Measurements from ENCODE around the gene EXOG. TPM values are rescaled to one million over a fixed set of nuclear protein-coding genes. Genes with fewer than 3 reads are reported as not detected.

The EXOG gene
- total RNA-seq, 2 donors from 2014 or later, result 6.4 to 12.4 TPM

DNA sequence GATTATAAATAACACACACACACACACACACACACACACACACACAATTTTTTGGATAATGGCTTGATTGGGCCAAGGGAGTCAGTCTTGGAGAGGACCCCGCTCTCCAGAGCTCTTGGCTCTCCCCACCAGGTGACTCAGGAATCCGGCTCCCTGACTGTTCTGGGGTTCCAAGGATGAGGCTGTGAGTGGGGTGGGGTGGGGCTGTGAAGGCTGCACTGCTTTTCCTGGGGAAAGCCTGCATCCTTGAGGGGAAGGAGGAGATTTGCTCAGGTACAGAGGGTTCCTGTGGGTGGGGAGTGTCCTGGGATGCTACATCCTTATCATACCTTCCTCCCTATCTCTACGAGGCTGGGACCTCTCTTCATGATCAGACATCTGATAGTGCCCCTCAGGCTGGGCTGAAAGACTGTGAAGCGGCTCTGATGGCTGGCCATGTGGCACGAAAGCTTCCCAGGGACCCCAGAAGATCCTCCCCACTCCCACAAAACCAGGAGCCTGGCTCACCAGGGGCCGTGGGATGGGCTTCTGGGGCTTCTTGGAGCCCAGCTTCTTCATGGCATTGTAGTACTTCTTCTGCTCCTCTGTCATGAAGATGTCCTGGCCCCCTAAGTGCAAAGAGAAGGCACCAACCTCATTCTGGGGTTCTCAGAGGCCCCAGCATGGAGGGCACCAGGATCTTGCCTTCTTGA lies 59.2 kb downstream of the EXOG start:
- 88% methylated on average over 6 of the region's 6 CpGs for WGBS
- TF ChIP-seq POLR2AphosphoS5 (IDR thresholded peaks at IDR 0.05), result no peak
- TF ChIP-seq, protein P1, sequence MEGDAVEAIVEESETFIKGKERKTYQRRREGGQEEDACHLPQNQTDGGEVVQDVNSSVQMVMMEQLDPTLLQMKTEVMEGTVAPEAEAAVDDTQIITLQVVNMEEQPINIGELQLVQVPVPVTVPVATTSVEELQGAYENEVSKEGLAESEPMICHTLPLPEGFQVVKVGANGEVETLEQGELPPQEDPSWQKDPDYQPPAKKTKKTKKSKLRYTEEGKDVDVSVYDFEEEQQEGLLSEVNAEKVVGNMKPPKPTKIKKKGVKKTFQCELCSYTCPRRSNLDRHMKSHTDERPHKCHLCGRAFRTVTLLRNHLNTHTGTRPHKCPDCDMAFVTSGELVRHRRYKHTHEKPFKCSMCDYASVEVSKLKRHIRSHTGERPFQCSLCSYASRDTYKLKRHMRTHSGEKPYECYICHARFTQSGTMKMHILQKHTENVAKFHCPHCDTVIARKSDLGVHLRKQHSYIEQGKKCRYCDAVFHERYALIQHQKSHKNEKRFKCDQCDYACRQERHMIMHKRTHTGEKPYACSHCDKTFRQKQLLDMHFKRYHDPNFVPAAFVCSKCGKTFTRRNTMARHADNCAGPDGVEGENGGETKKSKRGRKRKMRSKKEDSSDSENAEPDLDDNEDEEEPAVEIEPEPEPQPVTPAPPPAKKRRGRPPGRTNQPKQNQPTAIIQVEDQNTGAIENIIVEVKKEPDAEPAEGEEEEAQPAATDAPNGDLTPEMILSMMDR (IDR thresholded peaks at IDR 0.05), result no peak
- no peak for TF ChIP-seq POLR2A (IDR thresholded peaks at IDR 0.05)
- no peak for DNase-seq (ENCODE audit: low spot score)
- H3K4me1 ChIP-seq (replicated peaks), result no peaks in the 10 kb centered on the region
- no peaks in the 10 kb centered on the region for H3K27me3 ChIP-seq (replicated peaks; ENCODE audit: insufficient read depth)
- intact Hi-C loops (cut with DNase I), result no loop called here
- no peak overlapping the region for H3K4me3 ChIP-seq
- no peaks in the 10 kb centered on the region for H3K36me3 ChIP-seq
- H3K27ac ChIP-seq, result no peak overlapping the region
- no peaks in the 10 kb centered on the region for H3K9me3 ChIP-seq

DNA sequence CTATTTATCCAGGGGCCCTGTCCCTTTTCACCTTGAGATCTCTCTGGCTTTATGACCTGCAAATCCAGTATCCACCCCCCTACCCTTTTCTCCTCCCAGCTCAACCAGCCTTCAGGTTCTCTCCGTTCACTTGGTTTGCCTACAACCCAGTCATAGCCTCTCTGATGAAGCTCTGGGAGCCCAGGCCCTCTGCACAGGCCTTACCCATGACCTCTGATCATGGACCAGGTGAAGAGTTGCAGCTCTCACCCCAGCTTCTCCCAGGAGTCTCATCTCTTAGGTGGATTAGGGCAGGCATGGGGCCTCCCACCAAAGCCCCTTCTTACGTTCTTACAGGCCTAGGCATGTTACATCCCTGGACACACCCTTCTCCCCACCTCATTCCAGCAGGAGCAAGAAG lies 59.8 kb downstream of the EXOG start:
- DNase-seq (ENCODE audit: low spot score), result no peak
- intact Hi-C loops (cut with DNase I), result no loop called here

DNA sequence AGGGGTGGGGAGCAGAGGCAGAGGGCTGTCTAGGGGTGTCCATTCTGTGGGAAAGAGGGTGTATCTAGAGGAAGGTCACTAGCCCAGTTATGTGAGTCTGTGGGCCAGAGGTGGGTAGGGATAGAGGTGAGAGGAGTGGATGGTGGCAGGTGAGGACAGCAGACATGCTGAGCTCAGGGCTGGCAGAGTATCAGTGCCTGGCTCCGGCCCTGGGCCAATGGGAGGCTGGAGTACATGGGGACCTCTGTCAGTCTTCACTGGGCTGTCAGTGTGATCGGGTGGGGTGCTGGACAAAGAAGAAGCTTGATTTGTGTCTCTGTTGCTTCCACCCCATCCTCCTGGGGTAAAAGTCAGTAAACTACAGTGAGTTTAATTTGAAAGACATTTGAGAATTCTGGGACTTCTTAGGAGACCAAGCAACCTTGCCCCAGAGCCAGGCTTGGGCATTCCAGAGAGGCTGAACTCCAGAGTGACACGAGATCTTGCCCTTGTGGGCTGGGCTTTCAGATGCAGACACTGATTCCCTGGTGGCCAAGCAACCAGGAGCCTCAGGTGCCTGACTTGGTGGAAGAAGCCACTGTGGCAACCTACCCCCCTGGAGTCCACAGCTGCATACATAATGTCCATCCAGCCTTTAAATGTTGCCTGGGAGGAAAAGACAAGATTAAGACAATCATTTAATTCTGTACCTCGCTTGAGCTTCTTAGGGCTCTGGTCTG lies 60.7 kb downstream of the EXOG start:
- 63% methylated on average over 4 of the region's 4 CpGs for WGBS
- Histone ChIP-seq H3K36me3 (no peaks in the 10 kb centered on the region), H3K4me3 (no peak overlapping the region), H3K27me3 (replicated peaks; ENCODE audit: insufficient read depth) (no peaks in the 10 kb centered on the region), H3K4me1 (replicated peaks) (no peaks in the 10 kb centered on the region), H3K27ac (no peak overlapping the region), H3K9me3 (no peaks in the 10 kb centered on the region)
- intact Hi-C loops (cut with DNase I), result no loop called here
- no peak for TF ChIP-seq POLR2AphosphoS5 (IDR thresholded peaks at IDR 0.05)
- TF ChIP-seq POLR2A (IDR thresholded peaks at IDR 0.05), result no peak
- TF ChIP-seq, protein P1 (IDR thresholded peaks at IDR 0.05), result no peak
- no peak for DNase-seq (ENCODE audit: low spot score)

More for the DNA sequence above, 59.8 kb downstream of the EXOG start:
- H3K27ac ChIP-seq, result no peak overlapping the region
- H3K4me3 ChIP-seq, result no peak overlapping the region
- WGBS, result 80% methylated on average over 2 of the region's 2 CpGs
- no peaks in the 10 kb centered on the region for H3K36me3 ChIP-seq
- no peaks in the 10 kb centered on the region for H3K27me3 ChIP-seq (replicated peaks; ENCODE audit: insufficient read depth)
- H3K9me3 ChIP-seq, result no peaks in the 10 kb centered on the region
- TF ChIP-seq, protein P1 (IDR thresholded peaks at IDR 0.05), result no peak
- TF ChIP-seq POLR2AphosphoS5 (IDR thresholded peaks at IDR 0.05) (no peak), POLR2A (IDR thresholded peaks at IDR 0.05) (no peak)
- H3K4me1 ChIP-seq (replicated peaks), result no peaks in the 10 kb centered on the region

DNA sequence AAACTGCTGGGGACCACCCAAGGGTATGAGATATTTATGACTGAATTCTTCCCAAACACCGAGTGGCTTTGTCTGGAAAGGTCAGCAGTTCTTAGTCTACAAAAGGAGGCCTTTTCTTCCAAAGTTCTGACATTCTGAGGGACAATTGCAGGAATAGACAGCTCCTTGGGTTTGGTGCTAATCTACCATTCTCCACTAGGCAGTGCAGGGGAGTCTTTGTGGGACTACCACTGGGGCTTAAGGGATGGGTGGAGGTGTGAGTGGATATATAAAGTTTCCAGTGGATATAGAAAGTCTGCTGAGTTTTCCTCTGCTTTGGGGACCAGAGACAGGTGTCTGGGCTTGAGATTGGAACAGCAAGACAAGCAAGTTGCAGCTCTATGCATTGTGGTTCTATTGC lies 62.7 kb downstream of the EXOG start:
- DNase-seq (ENCODE audit: low spot score), result no peak
- Histone ChIP-seq H3K4me3 (no peak overlapping the region), H3K4me1 (replicated peaks) (no peaks in the 10 kb centered on the region), H3K36me3 (no peaks in the 10 kb centered on the region), H3K27me3 (replicated peaks; ENCODE audit: insufficient read depth) (no peaks in the 10 kb centered on the region), H3K9me3 (no peaks in the 10 kb centered on the region), H3K27ac (no peak overlapping the region)
- intact Hi-C loops (cut with DNase I), result no loop called here
- TF ChIP-seq POLR2A (IDR thresholded peaks at IDR 0.05) (no peak), POLR2AphosphoS5 (IDR thresholded peaks at IDR 0.05) (no peak)
- TF ChIP-seq, protein P1 (IDR thresholded peaks at IDR 0.05), result no peak
- WGBS, result 69% methylated on average over 1 of the region's 1 CpG

DNA sequence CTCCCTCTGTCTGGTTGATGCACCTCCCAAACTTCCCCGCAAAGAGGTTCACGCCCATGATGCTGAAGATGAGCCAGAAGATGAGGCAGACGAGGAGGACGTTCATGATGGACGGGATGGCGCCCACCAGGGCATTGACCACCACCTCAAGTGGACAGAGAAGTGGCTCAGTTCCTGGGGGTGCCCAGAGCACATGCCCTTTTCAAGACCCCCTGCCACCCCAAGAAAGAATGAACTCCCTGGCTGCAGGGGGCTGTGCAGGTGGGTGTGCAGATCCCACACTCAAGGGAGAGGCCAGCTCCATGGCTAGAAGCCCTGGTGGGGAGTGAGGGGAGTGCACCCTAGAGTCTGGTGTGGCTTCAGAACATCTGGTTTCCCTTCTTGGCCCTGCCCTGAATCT lies 64.1 kb downstream of the EXOG start:
- no peaks in the 10 kb centered on the region for H3K36me3 ChIP-seq
- 100% methylated on average over 6 of the region's 6 CpGs for WGBS
- no peak for DNase-seq (ENCODE audit: low spot score)
- TF ChIP-seq, protein P1 (IDR thresholded peaks at IDR 0.05), result no peak
- no peak for TF ChIP-seq POLR2AphosphoS5 (IDR thresholded peaks at IDR 0.05)
- no peak for TF ChIP-seq POLR2A (IDR thresholded peaks at IDR 0.05)
- H3K27me3 ChIP-seq (replicated peaks; ENCODE audit: insufficient read depth), result no peaks in the 10 kb centered on the region
- H3K4me3 ChIP-seq, result no peak overlapping the region
- no peak overlapping the region for H3K27ac ChIP-seq
- H3K4me1 ChIP-seq (replicated peaks), result no peaks in the 10 kb centered on the region
- intact Hi-C loops (cut with DNase I), result no loop called here
- H3K9me3 ChIP-seq, result no peaks in the 10 kb centered on the region

All from prostate gland (tissue), 2 donors.